Prostate gland (tissue), 2 donors: ENCODE measurements around the gene FAM193B. TPM values are rescaled to one million over a fixed set of nuclear protein-coding genes. Genes with fewer than 3 reads are reported as not detected.

ENCODE experiments used
- DNase-seq: peaks from one replicate; pipeline ENCODE4 v3.0.0-alpha.2; 2019; ENCODE audit warnings: low spot score
- H3K27ac ChIP-seq, 2 donors: fragments of 200-600 bp; sonication (generic); 2 replicates each; pipeline ENCODE4 v1.5.1; 2017 to 2019
- H3K27me3 ChIP-seq: fragments of 200-600 bp; sonication (generic); replicated peaks from 2 replicates; pipeline ENCODE4 v1.5.1; 2019; ENCODE audit not compliant: insufficient read depth
- H3K36me3 ChIP-seq, 2 donors: fragments of 200-600 bp; sonication (generic); 1 replicate in 1 of 2; 2 replicates in 1 of 2; pipeline versions ENCODE4 v1.5.1 to v1.8.1; 2017 to 2019
- H3K4me1 ChIP-seq: fragments of 200-600 bp; sonication (generic); replicated peaks from 2 replicates; pipeline ENCODE4 v1.5.1; 2019
- H3K4me3 ChIP-seq, 2 donors: fragments of 200-600 bp; sonication (generic); 2 replicates each; pipeline ENCODE4 v1.5.1; 2017 to 2019
- H3K9me3 ChIP-seq: fragments of 200-600 bp; sonication (generic); 2 replicates; pipeline ENCODE4 v1.5.1; 2017
- POLR2A ChIP-seq: fragments of 450-650 bp; IDR thresholded peaks from one replicate; pipeline ENCODE4 v1.6.1; 2016; ENCODE audit warnings: antibody characterized with exemption, mild to moderate bottlenecking
- POLR2AphosphoS5 ChIP-seq: sonication (generic); formaldehyde crosslinking; IDR thresholded peaks from one replicate; pipeline ENCODE4 v1.6.1; 2017; ENCODE audit warnings: antibody characterized with exemption
- WGBS: methylation state at CpG from one replicate; pipeline ENCODE4 v1.1.5; 2018; 5-methylcytosine and 5-hydroxymethylcytosine counted together
- intact Hi-C: fragments of 100-400 bp; cut with DNase I; formaldehyde crosslinking; loops from one replicate; pipeline ENCODE4 v1.14.2; 2022
- total RNA-seq, 2 donors: library from RNA; depleted of rRNA; stranded (reverse); fragments of >200 nt; gene quantifications; one replicate each; pipeline ENCODE4 v1.1.0, GENCODE V29; 2016
- TF ChIP-seq, protein P1 (sequence below), 4 experiments: fragments of 200-600 bp in 2 of 4; fragments of 450-650 bp in 2 of 4; sonication (generic) in 2 of 4; IDR thresholded peaks; 1 replicate in 3 of 4; 2 replicates in 1 of 4; pipeline ENCODE4 v1.5.1; 2016 to 2019; ENCODE audit warnings: antibody characterized with exemption in 4 of 4, mild to moderate bottlenecking in 2 of 4, moderate library complexity in 2 of 4

FAM193B gene
- total RNA-seq, 2 donors from 2014 or later: 59.6 to 112 TPM

DNA sequence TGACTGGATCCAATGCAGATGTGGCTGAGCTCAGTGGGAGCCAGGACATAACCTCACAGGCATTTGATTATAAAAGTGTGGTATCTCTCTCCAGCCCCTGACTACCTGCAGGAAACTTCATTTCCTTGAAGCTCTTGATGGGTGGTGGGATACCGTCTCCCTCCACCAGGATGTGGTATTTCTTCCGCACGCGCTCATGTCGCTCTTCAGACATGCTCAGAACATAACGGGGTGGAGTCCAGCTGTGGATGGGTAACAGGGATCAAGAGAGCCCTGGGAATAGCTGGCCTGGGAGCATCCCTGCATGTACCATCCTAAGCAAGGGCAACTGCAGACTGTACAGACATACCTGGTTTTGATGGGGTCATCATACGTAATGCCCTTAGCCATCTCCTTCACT, 38.8 kb downstream of the FAM193B start:
- no peak for DNase-seq
- no peak overlapping the region for H3K4me3 ChIP-seq
- 87% methylated on average over 7 of the region's 7 CpGs for WGBS
- peaks cover 13 to 17% of the 10 kb centered on the region in 2 donors for H3K36me3 ChIP-seq
- H3K9me3 ChIP-seq: no peaks in the 10 kb centered on the region
- H3K27me3 ChIP-seq: no peaks in the 10 kb centered on the region
- intact Hi-C loops: no loop called here
- H3K4me1 ChIP-seq: peaks cover 5% of the 10 kb centered on the region
- TF ChIP-seq POLR2AphosphoS5 (no peak), POLR2A (no peak)
- TF ChIP-seq, protein P1, sequence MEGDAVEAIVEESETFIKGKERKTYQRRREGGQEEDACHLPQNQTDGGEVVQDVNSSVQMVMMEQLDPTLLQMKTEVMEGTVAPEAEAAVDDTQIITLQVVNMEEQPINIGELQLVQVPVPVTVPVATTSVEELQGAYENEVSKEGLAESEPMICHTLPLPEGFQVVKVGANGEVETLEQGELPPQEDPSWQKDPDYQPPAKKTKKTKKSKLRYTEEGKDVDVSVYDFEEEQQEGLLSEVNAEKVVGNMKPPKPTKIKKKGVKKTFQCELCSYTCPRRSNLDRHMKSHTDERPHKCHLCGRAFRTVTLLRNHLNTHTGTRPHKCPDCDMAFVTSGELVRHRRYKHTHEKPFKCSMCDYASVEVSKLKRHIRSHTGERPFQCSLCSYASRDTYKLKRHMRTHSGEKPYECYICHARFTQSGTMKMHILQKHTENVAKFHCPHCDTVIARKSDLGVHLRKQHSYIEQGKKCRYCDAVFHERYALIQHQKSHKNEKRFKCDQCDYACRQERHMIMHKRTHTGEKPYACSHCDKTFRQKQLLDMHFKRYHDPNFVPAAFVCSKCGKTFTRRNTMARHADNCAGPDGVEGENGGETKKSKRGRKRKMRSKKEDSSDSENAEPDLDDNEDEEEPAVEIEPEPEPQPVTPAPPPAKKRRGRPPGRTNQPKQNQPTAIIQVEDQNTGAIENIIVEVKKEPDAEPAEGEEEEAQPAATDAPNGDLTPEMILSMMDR (IDR thresholded peaks at IDR 0.05): no peak
- no peak overlapping the region for H3K27ac ChIP-seq

DNA sequence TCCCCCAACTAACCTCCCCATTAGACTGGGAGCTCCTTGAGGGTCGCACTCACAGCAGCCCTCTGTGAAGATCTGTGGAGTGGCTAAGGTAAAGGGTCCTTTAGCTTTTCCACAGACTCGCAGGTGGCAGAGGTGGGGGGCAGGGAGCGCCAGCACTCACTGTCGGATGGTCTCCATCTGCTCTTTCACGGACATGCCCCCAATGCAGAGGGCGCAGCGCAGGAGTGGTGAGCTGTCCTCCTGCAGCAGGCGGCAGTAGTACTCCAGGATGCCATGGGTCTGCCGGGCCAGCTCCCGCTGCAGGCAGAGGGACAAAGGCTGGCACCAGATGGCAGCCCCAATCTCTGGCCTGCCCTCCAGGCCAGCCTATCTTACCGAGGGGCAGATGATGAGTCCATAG, 39.8 kb downstream of the FAM193B start:
- 93% methylated on average over 11 of the region's 11 CpGs for whole genome bisulfite sequencing
- DNase-seq: no peak
- Histone ChIP-seq H3K4me1 (peaks cover 5% of the 10 kb centered on the region), H3K27ac (no peak overlapping the region), H3K4me3 (no peak overlapping the region), H3K27me3 (no peaks in the 10 kb centered on the region), H3K36me3 (peaks cover 9 to 17% of the 10 kb centered on the region in 2 donors), H3K9me3 (no peaks in the 10 kb centered on the region)
- intact Hi-C loops: no loop called here
- TF ChIP-seq POLR2A (no peak), POLR2AphosphoS5 (no peak)
- TF ChIP-seq, protein P1 (IDR thresholded peaks at IDR 0.05): no peak

DNA sequence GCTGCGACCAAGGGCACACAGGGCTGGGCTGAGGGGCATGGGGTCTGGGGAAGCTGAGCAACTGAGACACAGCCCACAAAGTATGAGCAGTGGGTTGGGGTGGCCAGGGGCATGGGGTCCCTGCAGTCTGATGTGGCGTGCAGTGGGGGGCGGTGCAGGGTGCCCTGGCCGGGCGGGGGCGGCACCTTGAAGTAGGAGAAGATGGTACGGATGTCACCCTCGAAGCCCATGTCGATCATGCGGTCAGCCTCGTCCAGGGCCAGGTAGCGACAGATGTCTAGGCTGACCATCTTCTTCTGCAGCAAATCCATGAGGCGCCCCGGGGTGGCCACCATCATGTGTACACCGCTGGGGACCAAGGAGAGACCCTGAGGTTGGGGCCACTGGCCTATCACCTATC, 40.9 kb downstream of the FAM193B start:
- DNase-seq: no peak
- intact Hi-C loops: no loop called here
- H3K27ac ChIP-seq: no peak overlapping the region
- no peaks in the 10 kb centered on the region for H3K27me3 ChIP-seq
- TF ChIP-seq, protein P1 (IDR thresholded peaks at IDR 0.05): no peak
- TF ChIP-seq POLR2A (no peak), POLR2AphosphoS5 (no peak)
- H3K4me3 ChIP-seq: no peak overlapping the region
- H3K4me1 ChIP-seq: peaks cover 5% of the 10 kb centered on the region
- 92% methylated on average over 15 of the region's 15 CpGs for WGBS
- peaks cover 9 to 17% of the 10 kb centered on the region in 2 donors for H3K36me3 ChIP-seq
- H3K9me3 ChIP-seq: no peaks in the 10 kb centered on the region

DNA sequence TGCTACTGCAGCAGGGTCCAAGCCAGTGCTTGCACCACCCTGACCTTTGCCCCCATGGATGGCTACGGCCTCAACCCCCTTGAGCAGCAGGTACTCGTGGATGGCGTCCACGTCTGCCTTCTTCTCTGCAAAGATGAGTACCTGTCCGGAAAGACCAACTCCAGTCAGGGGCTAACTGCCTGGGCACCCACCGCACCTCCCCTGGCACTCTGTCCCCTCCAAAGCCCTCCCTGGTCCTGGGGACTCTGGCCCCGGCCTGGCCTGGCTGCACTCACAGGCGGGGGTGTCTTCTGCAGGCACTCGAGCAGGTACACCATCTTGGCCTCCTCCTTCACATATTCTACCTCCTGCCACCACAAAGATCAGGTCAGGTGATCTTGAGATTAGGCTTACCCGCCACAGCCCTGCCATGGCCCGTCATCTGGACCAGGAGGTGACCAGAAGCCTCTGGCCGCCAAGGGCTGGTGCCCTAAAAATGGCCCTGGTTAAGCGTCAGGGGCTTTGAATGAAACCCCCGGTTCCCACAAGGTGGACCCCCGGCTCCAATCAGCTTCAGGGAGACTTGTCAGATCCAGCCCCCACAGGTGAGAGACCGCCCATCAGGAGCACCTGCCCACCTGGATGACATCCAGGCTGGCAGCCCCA, 41.5 kb downstream of the FAM193B start:
- Histone ChIP-seq H3K4me1 (peaks cover 5% of the 10 kb centered on the region), H3K27ac (no peak overlapping the region), H3K27me3 (no peaks in the 10 kb centered on the region), H3K9me3 (no peaks in the 10 kb centered on the region), H3K36me3 (peaks cover 9 to 17% of the 10 kb centered on the region in 2 donors), H3K4me3 (no peak overlapping the region)
- TF ChIP-seq POLR2A (no peak), POLR2AphosphoS5 (no peak)
- TF ChIP-seq, protein P1 (IDR thresholded peaks at IDR 0.05): no peak
- intact Hi-C loops: no loop called here
- 91% methylated on average over 16 of the region's 16 CpGs for WGBS
- DNase-seq: no peak
